Fibroblast of lung (primary cell): Measurements from ENCODE around the gene SERTAD1.

Experiments used
- EZH2 ChIP-seq: IDR thresholded peaks from 2 replicates; pipeline ENCODE4 v1.5.1; 2012; ENCODE audit warnings: low read length, control low read depth, mild to moderate bottlenecking; ENCODE audit errors: missing control alignments
- TF ChIP-seq, protein P1 (sequence below), 2 donors: IDR thresholded peaks in 1 of 2; conservative IDR thresholded peaks in 1 of 2; 1 replicate in 1 of 2; 2 replicates in 1 of 2; pipeline ENCODE4 v1.5.1; 2011 to 2012; ENCODE audit warnings: low read length in 2 of 2, control low read depth in 1 of 2, inconsistent platforms in 1 of 2, low read depth in 1 of 2, mild to moderate bottlenecking in 1 of 2

GRCh38 chr19:40374084-40374483, 51.7 kb downstream of the SERTAD1 start:
- TF ChIP-seq, protein P1, sequence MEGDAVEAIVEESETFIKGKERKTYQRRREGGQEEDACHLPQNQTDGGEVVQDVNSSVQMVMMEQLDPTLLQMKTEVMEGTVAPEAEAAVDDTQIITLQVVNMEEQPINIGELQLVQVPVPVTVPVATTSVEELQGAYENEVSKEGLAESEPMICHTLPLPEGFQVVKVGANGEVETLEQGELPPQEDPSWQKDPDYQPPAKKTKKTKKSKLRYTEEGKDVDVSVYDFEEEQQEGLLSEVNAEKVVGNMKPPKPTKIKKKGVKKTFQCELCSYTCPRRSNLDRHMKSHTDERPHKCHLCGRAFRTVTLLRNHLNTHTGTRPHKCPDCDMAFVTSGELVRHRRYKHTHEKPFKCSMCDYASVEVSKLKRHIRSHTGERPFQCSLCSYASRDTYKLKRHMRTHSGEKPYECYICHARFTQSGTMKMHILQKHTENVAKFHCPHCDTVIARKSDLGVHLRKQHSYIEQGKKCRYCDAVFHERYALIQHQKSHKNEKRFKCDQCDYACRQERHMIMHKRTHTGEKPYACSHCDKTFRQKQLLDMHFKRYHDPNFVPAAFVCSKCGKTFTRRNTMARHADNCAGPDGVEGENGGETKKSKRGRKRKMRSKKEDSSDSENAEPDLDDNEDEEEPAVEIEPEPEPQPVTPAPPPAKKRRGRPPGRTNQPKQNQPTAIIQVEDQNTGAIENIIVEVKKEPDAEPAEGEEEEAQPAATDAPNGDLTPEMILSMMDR (conservative IDR thresholded peaks at IDR 0.05 in 1 of 2, IDR thresholded peaks at IDR 0.05 in 1 of 2; ENCODE audit: low read depth in 1 of 2, low read length in 2 of 2) = no peak
- no peak for TF ChIP-seq EZH2
